ENCODE measurements around the gene RHOBTB1.

Gene RHOBTB1

DNA sequence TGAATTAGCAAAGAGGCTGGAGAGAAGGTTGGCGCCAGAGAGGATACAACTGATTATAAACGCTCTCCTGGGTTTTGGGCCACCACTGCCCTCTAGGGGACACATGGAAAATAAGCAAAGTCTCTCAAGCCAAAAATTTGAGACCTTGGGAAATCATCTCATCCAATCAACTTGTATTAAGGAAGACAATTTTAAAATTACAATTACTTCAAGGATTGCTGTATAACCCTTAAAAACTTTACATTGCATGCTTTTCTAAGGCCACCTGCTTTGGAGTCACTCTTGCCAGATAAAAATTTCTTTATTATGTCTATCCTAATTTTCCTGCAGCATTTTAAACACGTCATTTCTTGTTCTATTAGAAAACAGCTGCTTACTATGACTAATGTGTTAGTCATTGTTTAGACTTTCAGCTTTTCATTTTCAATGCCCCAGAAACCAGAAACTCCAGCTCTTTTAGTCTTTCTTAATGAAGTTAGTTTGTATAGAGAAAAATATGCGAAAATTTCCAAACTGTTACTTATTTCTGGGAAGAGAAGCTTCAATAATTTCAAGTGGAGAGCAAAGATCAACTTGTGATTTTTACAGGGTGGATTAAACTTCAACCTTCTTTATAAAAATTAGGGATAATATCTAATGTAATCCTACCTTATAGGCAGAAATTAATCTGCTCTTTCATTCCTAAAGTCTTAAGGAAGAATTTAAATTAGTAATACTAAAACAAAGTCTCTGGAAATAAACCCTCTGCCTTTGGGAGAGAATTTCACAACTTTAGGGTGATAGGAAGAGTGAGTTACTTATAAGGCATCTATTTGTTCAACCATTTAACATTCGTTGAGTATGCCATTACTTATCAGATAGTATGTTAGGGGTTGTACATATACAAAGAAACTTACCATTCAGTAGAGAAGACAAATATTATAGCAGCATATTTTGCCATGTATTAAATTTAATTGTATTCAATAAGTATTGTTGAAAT is 20.6 kb upstream of the RHOBTB1 start:
- DNase-seq (ENCODE audit: low spot score), result peak; percentile 88

DNA sequence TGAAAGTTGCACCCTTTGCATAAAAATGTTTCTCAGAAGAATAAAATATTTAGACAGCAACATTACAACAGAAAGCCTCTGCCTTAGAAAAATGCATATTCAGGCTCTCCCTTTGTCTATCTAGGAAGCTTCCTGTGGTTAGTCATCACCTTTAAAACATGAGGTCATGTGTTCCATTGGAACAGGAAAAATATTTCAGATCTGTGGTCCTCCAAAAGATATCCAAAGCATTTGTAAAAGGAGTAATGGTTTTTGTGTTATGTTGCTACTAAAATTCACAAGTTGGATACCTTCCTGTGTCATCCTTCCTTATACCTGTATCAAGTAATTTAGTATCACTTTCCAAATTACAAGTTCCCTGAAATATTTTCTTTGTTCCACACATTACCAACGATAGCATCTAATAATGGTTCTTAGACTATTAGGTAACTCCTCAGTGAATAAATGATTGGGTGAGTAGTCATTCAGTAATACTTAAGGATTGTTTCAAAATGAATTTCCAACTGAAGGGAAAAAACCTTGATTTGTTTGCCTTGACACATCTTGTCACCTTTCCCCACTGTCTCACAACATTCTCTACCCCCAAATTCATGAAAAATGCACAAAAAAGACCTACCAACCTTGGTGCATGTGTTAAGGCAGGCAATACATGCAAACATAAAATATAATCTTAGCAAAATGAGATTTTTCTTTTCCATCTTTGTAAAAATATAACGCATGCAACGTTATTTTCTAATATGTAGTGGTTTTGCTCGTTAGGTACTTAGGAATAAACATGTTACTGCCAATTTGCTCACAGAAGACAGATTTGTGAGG is 19.7 kb upstream of the RHOBTB1 start:
- peak; percentile 79 for DNase-seq (ENCODE audit: low spot score)

DNA sequence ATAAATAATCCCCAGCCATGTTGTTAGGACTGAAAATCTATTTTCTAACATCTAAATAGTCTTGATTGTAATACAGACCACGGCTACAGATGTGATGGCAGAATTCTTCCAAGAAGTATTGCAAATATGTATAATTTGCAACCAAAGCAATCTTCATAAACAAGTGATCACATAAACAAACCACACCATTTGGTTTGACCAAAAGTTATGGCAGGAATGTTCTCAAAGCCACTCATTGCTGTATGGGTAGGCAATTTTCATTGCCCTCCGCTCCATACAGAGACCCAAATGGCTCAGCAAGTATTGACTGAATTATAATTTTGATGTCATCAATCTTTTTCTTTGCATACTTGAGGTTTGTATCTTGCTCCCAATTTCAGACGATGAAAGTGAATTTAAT is 19.0 kb upstream of the RHOBTB1 start:
- DNase-seq (ENCODE audit: low spot score), result no peak

DNA sequence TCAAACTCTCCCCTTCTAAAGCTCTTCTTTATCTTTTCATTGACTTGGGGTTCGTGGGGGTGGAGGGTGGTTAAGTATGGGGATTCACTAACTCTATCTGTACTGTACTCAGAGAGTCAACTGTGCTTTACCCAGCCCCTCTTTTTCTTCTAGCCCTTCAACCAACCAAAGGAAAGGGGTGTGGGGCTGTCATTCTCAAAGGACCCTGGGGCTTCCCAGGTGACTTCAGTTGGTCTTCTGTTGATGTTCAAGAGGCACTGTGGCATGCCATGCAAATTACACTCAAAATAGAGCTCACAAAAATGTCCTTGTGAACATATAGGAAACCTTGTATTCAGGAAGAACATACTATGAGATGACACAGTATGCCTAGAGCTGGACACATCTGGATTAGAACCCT is 16.9 kb upstream of the RHOBTB1 start:
- no peak for DNase-seq (ENCODE audit: low spot score)

DNA sequence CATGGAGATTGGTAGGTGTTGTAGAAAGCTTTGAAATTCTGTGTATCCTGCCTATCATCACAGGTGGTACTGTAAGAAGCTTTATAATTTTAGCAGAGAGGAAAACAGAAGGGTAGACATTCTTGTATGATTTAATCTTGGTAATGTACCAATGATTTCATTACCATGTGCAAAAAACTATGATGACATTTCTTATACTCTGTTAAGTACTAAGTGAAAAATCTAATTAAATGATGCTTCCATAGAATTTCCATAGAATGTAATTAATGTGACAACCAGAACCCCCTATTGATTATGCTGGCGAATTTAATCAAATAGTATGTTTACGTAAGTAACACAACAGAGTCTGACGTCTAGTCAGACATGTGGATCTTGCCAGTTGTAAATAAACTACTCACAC is 16.0 kb upstream of the RHOBTB1 start:
- no peak for DNase-seq (ENCODE audit: low spot score)

DNA sequence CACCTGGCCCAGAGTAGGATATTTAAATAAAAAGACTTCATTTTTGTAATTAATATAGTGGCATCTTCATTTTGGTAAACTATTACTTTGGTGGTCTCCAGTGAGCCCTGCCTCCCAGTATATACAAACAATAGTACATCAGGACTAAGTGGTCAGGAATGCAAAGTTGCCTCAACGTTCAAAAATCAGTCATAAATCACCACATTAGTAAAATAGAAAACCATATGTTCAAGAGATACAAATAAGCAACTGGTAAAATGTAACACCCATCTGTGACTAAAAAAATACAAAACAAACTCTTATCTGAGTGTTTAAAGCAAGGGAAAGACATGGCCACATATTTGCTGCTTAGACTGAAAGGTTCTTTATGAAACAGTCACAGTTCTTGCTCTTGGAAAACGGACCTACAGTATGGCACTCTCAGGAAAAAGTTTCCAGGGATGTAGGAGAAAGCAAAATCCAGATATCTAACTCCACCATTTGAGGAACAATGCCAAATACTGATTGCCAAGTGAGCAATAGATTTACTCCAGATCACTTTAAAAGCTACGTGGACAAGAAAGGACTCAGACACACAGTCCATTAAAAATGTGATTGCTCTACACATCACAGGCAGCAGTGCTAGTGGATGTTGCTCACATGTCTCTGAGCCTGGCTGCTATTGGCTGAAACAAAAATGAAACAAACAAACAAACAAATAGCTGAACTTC is 15.1 kb upstream of the RHOBTB1 start:
- no peak for DNase-seq (ENCODE audit: low spot score)

DNA sequence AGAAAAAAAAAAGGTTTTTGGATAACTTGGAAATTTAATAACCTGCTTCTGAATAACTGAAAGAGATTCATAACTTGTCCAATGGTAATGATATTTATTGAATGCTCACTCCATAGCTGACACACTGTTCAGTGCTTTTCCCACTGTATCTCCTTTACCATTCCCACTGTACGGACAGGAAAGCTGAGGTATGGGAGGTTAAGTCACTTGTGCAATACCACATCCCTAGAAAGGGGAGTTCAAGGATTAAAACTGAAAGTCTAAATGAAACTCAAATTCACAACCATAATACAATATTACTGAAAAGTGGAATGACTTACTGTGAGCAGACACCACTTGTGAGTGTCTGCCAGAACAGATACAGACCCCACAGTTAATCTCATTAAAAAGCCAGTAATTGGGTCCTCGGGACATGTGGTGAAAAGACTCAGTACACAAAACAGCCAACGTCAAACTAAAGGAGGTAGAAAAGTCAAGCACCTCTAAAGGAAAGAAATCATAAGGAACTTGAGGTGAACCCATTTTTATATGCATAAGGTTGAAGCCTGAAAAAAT is 13.8 kb upstream of the RHOBTB1 start:
- no peak for DNase-seq (ENCODE audit: low spot score)

DNA sequence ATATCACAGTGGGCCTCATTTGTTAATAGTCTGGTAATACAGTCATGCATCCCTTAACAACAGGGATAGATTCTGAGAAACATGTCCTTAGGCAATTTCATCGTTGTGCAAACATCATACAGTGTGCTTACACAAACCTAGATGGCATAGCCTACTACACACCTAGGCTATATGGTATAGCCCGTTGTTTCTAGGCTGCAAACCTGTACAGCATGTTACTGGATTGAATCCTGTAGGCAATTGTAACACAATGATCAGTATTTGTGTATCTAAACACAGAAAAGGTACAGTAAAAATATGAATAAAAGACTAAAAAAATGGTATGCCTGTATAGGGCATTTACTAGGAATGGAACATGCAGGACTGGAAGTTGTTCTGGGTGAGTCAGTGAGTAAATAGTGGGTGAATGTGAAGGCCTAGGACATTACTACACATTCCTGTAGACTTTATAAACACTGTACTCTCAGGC is 12.0 kb upstream of the RHOBTB1 start:
- peak; percentile 70 for DNase-seq (ENCODE audit: low spot score)

DNA sequence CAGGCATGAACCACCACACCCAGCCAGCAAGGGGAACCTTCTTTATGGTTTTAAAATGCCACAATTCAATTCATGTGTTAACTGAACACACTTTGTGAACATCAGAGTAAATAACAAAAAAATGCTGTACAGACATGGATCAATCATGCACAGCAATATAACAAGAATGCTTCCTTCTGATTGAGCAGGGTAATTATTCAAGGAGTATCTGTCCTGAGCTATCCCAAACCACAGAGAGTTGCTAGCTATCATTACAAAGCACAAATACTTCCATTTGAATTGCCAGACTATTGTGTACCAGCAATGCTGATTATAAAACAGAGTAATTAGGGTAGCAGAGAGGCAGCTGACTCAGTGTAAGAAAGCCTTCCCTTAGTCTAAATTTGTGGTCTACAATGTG is 11.3 kb upstream of the RHOBTB1 start:
- DNase-seq (ENCODE audit: low spot score), result peak; percentile 71

DNA sequence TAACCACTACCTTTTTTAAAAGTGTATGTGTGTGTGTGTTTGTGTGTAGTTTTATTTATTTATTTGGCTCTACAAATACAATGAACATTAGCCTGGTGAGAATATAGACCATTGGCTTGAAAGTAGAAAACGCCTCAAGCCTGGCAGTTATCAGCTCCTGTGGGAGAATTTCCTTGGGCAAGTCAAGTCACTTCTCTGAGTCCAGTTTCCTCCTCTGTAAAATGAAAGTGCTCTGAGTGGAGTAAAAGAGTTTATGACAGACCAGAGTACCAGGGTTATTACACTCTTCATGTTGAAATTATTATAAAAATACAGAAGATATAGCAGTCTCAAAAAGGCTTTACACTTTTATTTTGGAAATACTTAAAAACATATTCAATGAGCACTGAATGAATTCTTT is 10.1 kb upstream of the RHOBTB1 start:
- DNase-seq (ENCODE audit: low spot score), result no peak

DNA sequence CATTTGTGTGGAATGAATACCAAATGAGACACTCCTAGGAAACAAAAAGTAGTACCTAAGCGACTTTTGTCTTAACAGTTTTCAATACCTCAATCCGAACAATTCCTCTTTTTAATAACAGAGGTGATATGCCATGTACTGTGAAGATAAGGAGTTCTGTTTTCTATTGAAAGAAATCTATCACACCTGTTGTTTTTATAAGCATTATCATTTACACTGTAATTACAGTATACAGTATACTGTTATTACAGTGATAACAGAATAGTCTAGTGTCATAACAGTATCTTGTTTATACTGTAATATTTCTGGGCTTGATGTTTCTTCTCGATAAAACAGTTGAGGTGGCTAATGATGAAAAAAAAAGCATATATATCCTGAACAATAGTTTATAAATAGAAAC is 9.4 kb upstream of the RHOBTB1 start:
- no peak for DNase-seq (ENCODE audit: low spot score)

DNA sequence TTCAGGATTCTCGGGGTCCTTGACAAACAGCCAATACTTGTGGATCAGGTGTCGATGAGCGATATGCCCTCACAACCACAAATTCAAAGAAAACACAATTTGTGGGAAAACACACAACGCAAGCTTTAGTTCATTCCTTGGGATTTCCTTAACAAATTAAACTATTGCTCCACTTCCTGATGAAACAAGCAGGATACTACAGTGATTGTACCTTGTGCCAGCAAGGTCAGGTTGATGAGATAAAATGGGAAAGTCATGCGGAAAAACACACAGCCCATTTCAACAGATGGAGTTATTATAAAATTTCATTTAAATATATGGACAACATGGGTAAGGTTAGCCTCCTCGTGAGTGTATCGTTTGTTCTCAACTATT is 8.8 kb upstream of the RHOBTB1 start:
- no peak for DNase-seq (ENCODE audit: low spot score)

DNA sequence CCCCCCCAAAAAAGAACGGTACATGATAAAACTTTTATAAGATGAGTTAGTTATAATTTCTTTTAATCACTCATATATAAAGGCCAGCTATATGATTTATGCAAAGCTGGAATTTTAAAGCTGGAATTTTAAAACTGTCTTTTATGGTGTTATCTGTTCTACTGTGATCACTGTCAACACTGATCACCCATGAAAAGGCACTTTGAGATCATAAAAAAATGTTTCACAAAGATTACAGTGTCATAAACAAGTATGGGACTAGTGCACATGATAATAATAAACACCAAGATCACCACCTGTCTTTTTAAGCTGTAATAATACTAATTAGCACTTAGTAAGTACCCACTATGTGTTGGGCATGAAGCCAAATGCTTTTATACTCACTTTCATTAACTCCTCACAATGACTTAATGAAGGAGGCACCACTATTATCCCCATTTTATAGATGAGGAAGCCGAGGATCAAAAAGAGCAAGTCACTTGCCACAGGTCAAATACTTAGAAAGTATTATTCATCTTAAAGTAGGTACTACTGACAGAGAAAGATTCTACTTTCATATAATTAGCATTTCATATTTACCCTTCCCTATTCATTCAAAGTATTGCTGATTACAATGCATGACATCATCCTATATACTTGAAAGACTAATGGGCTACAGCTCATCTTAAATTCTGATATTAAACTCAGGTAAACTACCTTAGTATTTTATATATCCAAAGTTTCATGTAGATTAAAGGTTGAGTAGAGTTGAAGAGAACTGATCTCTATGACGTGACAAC is 8.3 kb upstream of the RHOBTB1 start:
- no peak for DNase-seq (ENCODE audit: low spot score)

DNA sequence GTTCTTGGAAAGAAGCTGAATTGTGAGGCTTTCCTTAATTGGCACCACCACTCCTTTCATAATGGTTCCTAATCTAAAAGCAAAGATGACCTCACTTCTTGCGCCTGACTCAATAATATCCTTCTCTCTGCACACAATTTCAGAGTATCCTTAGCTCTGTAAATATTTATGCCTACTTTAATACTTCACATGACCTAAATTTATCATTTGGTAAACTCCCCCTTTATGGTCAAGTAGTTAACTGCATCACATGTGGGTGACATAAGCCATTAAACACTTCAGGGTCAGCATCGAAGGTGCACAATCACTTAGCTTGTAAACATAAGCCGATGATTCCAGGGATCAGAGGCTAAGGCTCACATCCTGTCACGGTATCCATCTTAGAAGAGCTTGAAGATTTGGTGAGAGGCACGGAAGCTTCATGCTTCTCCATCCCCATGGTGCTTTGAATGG is 7.3 kb upstream of the RHOBTB1 start:
- DNase-seq (ENCODE audit: low spot score), result no peak

DNA sequence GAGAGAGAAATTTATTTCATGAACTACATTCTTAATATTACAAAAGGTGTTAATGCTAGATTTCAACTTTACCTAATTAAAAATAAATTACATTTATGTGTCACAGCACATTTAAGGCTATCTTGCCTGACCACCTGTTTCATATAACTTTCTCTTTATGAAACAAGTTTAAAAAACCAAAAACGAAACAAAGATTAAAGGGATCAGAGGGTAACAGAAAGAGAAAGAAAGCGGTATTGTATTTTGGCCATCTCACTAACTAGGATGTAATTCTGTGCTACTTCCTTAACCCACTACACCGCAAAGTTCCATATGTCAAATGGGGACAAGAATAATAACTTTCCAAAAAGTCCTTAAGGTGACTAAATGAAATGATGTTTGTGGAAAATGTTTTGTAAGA is 6.3 kb upstream of the RHOBTB1 start:
- no peak for DNase-seq (ENCODE audit: low spot score)

DNA sequence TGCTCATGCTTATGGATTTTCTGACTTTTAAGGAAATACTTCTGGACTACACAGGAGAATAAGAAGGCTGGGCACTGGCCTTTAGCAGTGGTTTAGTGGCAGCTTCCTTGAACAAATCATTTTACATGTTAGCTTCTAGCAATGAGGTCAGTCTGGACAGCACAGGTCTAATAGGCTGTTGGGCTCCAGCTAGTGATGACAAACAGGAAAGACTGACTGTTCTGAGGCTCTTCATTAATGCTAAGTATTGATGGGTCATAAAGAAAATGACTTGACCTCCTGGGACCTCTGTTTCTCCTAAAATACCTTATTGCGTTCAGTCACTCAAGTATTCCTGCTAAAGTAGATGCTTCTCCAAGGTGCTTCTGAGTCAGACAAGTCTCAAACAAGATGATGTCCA is 4.9 kb upstream of the RHOBTB1 start:
- peak; percentile 31 for DNase-seq (ENCODE audit: low spot score)

DNA sequence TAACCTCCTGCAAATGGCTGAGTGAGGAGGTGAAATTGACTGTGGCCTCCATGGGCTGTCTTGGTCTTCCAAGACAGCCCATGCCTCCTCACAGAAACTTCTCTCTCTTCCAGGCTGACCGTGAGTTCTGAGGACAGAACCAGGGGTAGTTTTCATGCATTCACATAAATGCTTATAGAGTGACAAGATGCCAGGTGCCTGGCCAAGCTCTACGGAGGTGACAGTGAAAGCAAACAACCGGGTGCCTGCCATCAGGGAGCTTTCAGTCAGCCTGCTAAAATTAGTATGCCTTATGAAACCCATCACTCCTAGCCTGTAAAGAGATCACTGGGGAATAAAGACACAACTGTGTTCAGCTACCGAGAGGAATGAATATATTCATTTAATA is 919 bp upstream of the RHOBTB1 start:
- DNase-seq (ENCODE audit: low spot score), result no peak

DNA sequence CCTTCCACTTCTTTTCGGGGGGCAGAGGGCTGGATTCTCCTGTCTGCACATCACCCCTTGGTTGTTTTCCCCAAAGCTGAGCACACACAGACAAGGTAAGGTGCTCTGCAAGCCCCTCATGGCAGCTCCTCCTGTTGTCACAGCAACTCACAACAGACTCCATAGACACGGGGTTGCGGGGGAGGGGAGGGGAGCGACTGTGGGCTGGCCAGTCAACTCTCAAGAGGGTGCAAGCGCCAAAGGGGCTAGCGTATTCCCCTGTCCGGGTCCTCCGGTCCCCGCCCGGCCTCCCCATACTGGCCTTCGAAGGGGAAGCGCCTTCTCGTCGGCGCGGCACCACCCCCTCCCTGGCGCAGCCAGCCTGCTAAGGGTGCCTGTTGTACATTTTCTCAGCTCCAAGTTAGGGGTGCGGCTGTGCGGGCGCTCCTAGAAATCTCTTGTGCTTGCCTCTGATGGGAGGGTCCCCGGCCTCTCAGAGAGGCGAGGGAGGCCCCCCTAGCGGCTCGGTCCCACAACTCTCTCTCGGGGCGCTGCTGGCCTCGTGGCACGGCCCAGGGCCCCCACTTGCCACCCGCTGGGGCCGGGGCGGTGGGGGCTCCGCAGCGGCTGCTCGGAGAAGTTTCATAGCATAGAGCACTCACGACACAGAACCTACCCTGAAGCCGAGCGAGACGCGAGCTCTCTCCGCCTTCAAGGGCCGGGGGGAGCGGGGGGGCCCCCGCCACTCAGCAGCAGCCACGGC is 498 bp downstream of the RHOBTB1 start:
- peak; percentile 65 for DNase-seq (ENCODE audit: low spot score)

DNA sequence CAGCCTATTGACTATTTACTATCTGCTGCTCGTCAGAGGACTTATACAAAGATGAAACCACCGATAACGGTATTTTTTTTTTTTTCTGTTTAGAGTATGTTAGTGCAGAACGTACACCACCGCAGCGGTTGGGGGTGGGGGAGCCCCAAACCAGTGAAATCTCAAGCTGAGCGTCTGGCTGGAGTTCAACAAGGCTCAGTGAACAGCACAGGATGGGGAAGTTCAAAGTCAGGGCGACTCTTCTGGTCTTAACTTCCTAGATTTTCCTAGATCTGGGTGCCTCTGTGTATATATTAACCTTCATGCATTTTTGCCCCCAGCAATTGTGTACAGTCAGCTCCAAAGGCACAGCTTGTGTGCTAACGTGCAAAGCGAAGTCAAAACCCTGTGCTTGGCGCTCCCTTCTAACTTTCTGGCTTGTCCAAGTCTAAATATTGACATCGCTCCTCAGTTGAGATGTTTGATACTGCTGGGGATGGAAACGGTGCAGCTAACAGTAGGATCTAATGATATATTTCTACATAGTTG is 1.1 kb downstream of the RHOBTB1 start:
- peak; percentile 38 for DNase-seq (ENCODE audit: low spot score)

DNA sequence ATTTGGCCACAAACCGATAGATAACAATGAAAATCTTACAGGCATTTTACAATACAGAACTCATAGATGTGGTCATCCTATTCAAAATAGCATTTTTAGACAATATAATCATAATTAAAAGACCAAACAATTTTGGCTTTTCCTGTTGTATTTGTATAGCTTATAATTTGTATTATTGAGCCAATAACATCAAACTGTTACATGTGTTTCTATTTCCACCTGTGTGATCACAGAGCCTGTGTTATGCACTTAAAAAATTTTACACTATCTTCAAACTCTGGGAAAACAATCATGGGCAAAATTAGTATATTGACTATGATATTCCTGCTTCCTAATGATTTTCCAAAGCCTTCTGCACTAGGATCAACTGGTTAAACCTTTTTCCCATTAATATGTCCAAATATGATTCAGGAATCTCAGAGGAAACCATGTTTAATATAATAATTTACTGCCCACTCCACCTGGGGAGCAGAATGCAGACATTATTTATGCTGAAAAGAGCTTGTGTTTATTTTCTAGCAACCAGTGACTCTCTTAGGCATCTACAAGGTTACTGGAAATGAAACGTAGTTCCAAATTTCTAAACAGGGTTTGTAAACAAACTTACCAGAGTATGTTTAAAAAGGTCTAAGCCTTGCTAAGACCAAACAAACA is 1.7 kb downstream of the RHOBTB1 start:
- DNase-seq (ENCODE audit: low spot score), result no peak

Data from kidney tubule cell (primary cell).